ENCODE data around the gene ZNF117.

DNA sequence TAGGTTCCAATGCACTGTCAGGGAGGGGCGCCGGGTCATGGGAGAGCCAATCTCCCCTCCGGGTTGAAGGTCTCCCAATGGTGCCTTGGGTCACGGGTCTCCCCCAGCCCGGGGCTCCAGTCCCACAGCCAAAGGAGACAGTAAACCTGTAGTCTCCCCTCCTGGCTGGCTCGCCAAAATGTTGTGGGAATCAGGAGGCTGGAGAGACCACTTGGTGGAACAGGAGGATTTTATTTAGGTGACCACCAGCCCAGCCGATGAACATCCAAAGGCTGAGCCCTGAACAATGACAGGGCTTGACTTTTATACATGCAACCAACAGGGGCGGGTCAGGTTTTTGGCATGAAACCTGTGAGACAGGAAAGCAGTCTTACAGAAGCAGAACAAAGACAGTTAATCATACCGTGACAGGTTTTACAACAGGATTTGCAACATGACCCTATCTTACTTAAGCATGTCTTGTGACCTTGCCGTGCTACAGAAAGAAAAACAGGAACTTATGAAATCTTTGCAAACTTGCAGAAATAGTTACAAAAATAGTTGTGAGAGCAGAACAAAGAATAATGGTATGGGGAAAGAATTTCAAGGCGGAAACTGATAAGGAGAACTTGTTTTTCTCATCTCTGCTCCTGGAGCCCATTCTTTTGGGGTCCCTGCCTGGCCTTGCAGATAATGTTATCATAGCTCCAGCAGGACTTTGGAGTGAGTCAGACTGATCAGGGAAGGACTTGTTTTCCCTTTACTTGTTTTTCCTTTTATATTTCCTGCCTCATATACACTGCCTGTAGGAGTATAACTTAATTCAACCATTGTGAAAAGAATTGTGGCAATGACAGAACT, 8.5 kb upstream of the ZNF117 start:
- TF ChIP-seq EZH2 (IDR thresholded peaks at IDR 0.05; ENCODE audit: insufficient read depth, poor library complexity, severe bottlenecking) (no peak), EZH2phosphoT487 (IDR thresholded peaks at IDR 0.05; ENCODE audit: insufficient read depth, low read depth) (no peak)

Measured in GM23248 (cell line).